ES-I3 (cell line): ENCODE data around the gene TLR8.
"Not testable (repeated sequence)": the region's sequence is repeated elsewhere in the genome, so short reads cannot be mapped to it uniquely, and the experiment has no call there.

Experiments used
- H3K36me3 ChIP-seq: 2 replicates; pipeline ENCODE4 v1.6.1; 2013; ENCODE audit warnings: mild to moderate bottlenecking, low read length, control low read depth, moderate library complexity; ENCODE audit not compliant: insufficient read depth
- H3K4me1 ChIP-seq: 2 replicates; pipeline ENCODE4 v1.6.1; 2013; ENCODE audit warnings: mild to moderate bottlenecking, control low read depth, low read length; ENCODE audit not compliant: insufficient read depth
- H3K9ac ChIP-seq: 2 replicates; pipeline ENCODE4 v1.6.1; 2013; ENCODE audit warnings: low read depth, mild to moderate bottlenecking, low read length, moderate library complexity
- H3K9me3 ChIP-seq: 2 replicates; pipeline ENCODE4 v1.6.1; 2013; ENCODE audit warnings: mild to moderate bottlenecking, low read length, moderate library complexity; ENCODE audit not compliant: control insufficient read depth, insufficient read depth

TLR8 gene

GRCh38 chrX:12912791-12913482 lies 6.5 kb downstream of the TLR8 start:
- H3K9me3 ChIP-seq, result no peaks in the 10 kb centered on the region
- no peaks in the 10 kb centered on the region for H3K36me3 ChIP-seq
- no peaks in the 10 kb centered on the region for H3K4me1 ChIP-seq
- H3K9ac ChIP-seq, result no peak overlapping the region

GRCh38 chrX:12917753-12918152 lies 11.3 kb downstream of the TLR8 start:
- H3K9ac ChIP-seq, result no peak overlapping the region
- no peaks in the 10 kb centered on the region for H3K4me1 ChIP-seq
- H3K36me3 ChIP-seq, result no peaks in the 10 kb centered on the region

GRCh38 chrX:12919051-12919450 lies 12.6 kb downstream of the TLR8 start:
- Histone ChIP-seq H3K4me1 (no peaks in the 10 kb centered on the region), H3K9ac (no peak overlapping the region), H3K36me3 (no peaks in the 10 kb centered on the region), H3K9me3 (no peaks in the 10 kb centered on the region; the same call in 1 of the 2 replicates)

More at GRCh38 chrX:12917753-12918152, 11.3 kb downstream of the TLR8 start:
- H3K9me3 ChIP-seq, result no peaks in the 10 kb centered on the region; the same call in 1 of the 2 replicates

- H3K9ac ChIP-seq, result no peak overlapping the region
- H3K36me3 ChIP-seq, result no peaks in the 10 kb centered on the region
- no peaks in the 10 kb centered on the region; the same call in 1 of the 2 replicates for H3K9me3 ChIP-seq
- H3K4me1 ChIP-seq, result no peaks in the 10 kb centered on the region
Measured at GRCh38 chrX:12919620-12920019, 13.2 kb downstream of the TLR8 start.

- Histone ChIP-seq H3K4me1 (no peaks in the 10 kb centered on the region), H3K9ac (no peak overlapping the region), H3K36me3 (no peaks in the 10 kb centered on the region), H3K9me3 (no peaks in the 10 kb centered on the region; the same call in 1 of the 2 replicates)
Measured at GRCh38 chrX:12920990-12921389, 14.6 kb downstream of the TLR8 start.

- Histone ChIP-seq H3K9me3 (no peaks in the 10 kb centered on the region; the same call in 1 of the 2 replicates), H3K4me1 (no peaks in the 10 kb centered on the region), H3K36me3 (no peaks in the 10 kb centered on the region), H3K9ac (no peak overlapping the region)
Measured at GRCh38 chrX:12921886-12922598, 15.6 kb downstream of the TLR8 start.

GRCh38 chrX:12922599-12922919 lies 16.1 kb downstream of the TLR8 start:
- Histone ChIP-seq H3K9me3 (no peaks in the 10 kb centered on the region; the same call in 1 of the 2 replicates), H3K4me1 (no peaks in the 10 kb centered on the region), H3K36me3 (no peaks in the 10 kb centered on the region), H3K9ac (no peak overlapping the region)

- Histone ChIP-seq H3K9ac (no peak overlapping the region), H3K36me3 (no peaks in the 10 kb centered on the region), H3K4me1 (no peaks in the 10 kb centered on the region), H3K9me3 (no peaks in the 10 kb centered on the region)
Measured at GRCh38 chrX:12929701-12930100, 23.3 kb downstream of the TLR8 start.

- H3K9me3 ChIP-seq, result no peaks in the 10 kb centered on the region
- H3K36me3 ChIP-seq, result no peaks in the 10 kb centered on the region
- no peaks in the 10 kb centered on the region for H3K4me1 ChIP-seq
- no peak overlapping the region for H3K9ac ChIP-seq
Measured at GRCh38 chrX:12930150-12930549, 23.7 kb downstream of the TLR8 start.

- Histone ChIP-seq H3K9ac (no peak overlapping the region), H3K4me1 (no peaks in the 10 kb centered on the region), H3K36me3 (no peaks in the 10 kb centered on the region), H3K9me3 (no peaks in the 10 kb centered on the region)
Measured at GRCh38 chrX:12932244-12932643, 25.8 kb downstream of the TLR8 start.

- Histone ChIP-seq H3K9ac (no peak overlapping the region), H3K36me3 (no peaks in the 10 kb centered on the region), H3K4me1 (no peaks in the 10 kb centered on the region), H3K9me3 (no peaks in the 10 kb centered on the region; the same call in 1 of the 2 replicates)
Measured at GRCh38 chrX:12934850-12935249, 28.4 kb downstream of the TLR8 start.

GRCh38 chrX:12936947-12937346 lies 30.5 kb downstream of the TLR8 start:
- no peaks in the 10 kb centered on the region for H3K36me3 ChIP-seq
- H3K9me3 ChIP-seq, result no peaks in the 10 kb centered on the region; the same call in 1 of the 2 replicates
- H3K4me1 ChIP-seq, result no peaks in the 10 kb centered on the region
- no peak overlapping the region for H3K9ac ChIP-seq

- H3K36me3 ChIP-seq, H3K9me3 ChIP-seq, H3K4me1 ChIP-seq, H3K9ac ChIP-seq: not testable (repeated sequence)
Measured at GRCh38 chrX:12940471-12940870, 34.1 kb downstream of the TLR8 start.

GRCh38 chrX:12943592-12943991 lies 37.2 kb downstream of the TLR8 start:
- peaks cover 23% of the 10 kb centered on the region for H3K4me1 ChIP-seq
- not testable (repeated sequence) for H3K36me3 ChIP-seq, H3K9ac ChIP-seq, H3K9me3 ChIP-seq

- H3K9me3 ChIP-seq, H3K36me3 ChIP-seq, H3K9ac ChIP-seq: not testable (repeated sequence)
- peaks cover 23% of the 10 kb centered on the region for H3K4me1 ChIP-seq
Measured at GRCh38 chrX:12944452-12944851, 38.0 kb downstream of the TLR8 start.
